Smooth muscle cell (in vitro differentiated cells): ENCODE measurements around the gene ERFE. TPM values are rescaled to one million over a fixed set of nuclear protein-coding genes. Genes with fewer than 3 reads are reported as not detected.

Experiments used
- DNase-seq: peaks from one replicate; lab custom pipeline; 2025; ENCODE audit not compliant: unreplicated experiment; lab: John Stamatoyannopoulos, UW
- H2AFZ ChIP-seq: fragments of 200-600 bp; sonication (generic); 2 replicates; pipeline ENCODE4 v1.6.0; 2016; ENCODE audit warnings: antibody characterized with exemption, low read depth, mild to moderate bottlenecking
- H3F3A ChIP-seq: fragments of 200-600 bp; sonication (generic); 2 replicates; pipeline ENCODE4 v1.6.0; 2017; ENCODE audit warnings: antibody characterized with exemption, low read depth
- H3K27ac ChIP-seq: fragments of 200-600 bp; sonication (generic); 2 replicates; pipeline ENCODE4 v1.5.1; 2016; ENCODE audit warnings: low read depth, mild to moderate bottlenecking
- H3K27me3 ChIP-seq: fragments of 200-600 bp; sonication (generic); 2 replicates; pipeline ENCODE4 v1.6.1; 2016; ENCODE audit warnings: low read depth, mild to moderate bottlenecking
- H3K36me3 ChIP-seq: fragments of 200-600 bp; sonication (generic); 2 replicates; pipeline ENCODE4 v1.5.1; 2016; ENCODE audit warnings: low read depth
- H3K4me1 ChIP-seq: fragments of 200-600 bp; sonication (generic); 2 replicates; pipeline ENCODE4 v1.5.1; 2016; ENCODE audit warnings: low read depth
- H3K4me2 ChIP-seq: fragments of 200-600 bp; sonication (generic); 2 replicates; pipeline ENCODE4 v1.6.0; 2016; ENCODE audit warnings: mild to moderate bottlenecking
- H3K4me3 ChIP-seq: fragments of 200-600 bp; sonication (generic); 2 replicates; pipeline ENCODE4 v1.5.1; 2016; ENCODE audit warnings: mild to moderate bottlenecking
- H3K79me2 ChIP-seq: fragments of 200-600 bp; sonication (generic); 2 replicates; pipeline ENCODE4 v1.6.0; 2016; ENCODE audit warnings: low read depth, mild to moderate bottlenecking
- H3K9ac ChIP-seq: fragments of 200-600 bp; sonication (generic); 2 replicates; pipeline ENCODE4 v1.6.0; 2016; ENCODE audit warnings: low read depth
- H3K9me3 ChIP-seq: fragments of 200-600 bp; sonication (generic); replicated peaks from 2 replicates; pipeline ENCODE4 v1.5.1; 2016; ENCODE audit warnings: low read depth
- H4K20me1 ChIP-seq: fragments of 200-600 bp; sonication (generic); 2 replicates; pipeline ENCODE4 v1.6.0; 2016; ENCODE audit warnings: low read depth
- CTCF ChIP-seq: fragments of 200-600 bp; sonication (generic); IDR thresholded peaks from 2 replicates; pipeline ENCODE4 v1.5.1; 2017; ENCODE audit warnings: borderline replicate concordance, mild to moderate bottlenecking, antibody characterized with exemption; ENCODE audit not compliant: insufficient read depth, poor library complexity, severe bottlenecking
- WGBS: methylation state at CpG from one replicate; pipeline ENCODE4 v1.1.7; 2016; ENCODE audit warnings: low lambda C conversion rate; 5-methylcytosine and 5-hydroxymethylcytosine counted together
- polyA plus RNA-seq: library from polyadenylated mRNA; unstranded; fragments of >200 nt; fragmentation: Nextera tagmentation; extraction: Ambion mirVana; gene quantifications from 2 replicates; pipeline ENCODE4 v1.2.1, GENCODE V29; 2016
- total RNA-seq: library from RNA; depleted of rRNA; stranded (reverse); fragments of >200 nt; gene quantifications from 2 replicates; pipeline ENCODE4 v1.2.3, GENCODE V29; 2014

ERFE gene
- total and polyA plus RNA-seq, 2 experiments from 2014 or later = 2.4 TPM; not detected in 1

- Histone ChIP-seq H3K27ac (no peak overlapping the region), H3K4me1 (no peaks in the 10 kb centered on the region), H3K79me2 (no peaks in the 10 kb centered on the region), H4K20me1 (no peaks in the 10 kb centered on the region), H2AFZ (no peak overlapping the region), H3K4me2 (no peak overlapping the region), H3K4me3 (no peak overlapping the region), H3K9me3 (no peaks in the 10 kb centered on the region), H3K27me3 (no peaks in the 10 kb centered on the region), H3F3A (no peaks in the 10 kb centered on the region), H3K9ac (no peak overlapping the region), H3K36me3 (no peaks in the 10 kb centered on the region)
- no peak for DNase-seq
- 89% methylated on average over 14 of the region's 14 CpGs for WGBS
- no peak for TF ChIP-seq CTCF
Measured at GRCh38 chr2:238136820-238137537, 21.8 kb upstream of the ERFE start.

DNA sequence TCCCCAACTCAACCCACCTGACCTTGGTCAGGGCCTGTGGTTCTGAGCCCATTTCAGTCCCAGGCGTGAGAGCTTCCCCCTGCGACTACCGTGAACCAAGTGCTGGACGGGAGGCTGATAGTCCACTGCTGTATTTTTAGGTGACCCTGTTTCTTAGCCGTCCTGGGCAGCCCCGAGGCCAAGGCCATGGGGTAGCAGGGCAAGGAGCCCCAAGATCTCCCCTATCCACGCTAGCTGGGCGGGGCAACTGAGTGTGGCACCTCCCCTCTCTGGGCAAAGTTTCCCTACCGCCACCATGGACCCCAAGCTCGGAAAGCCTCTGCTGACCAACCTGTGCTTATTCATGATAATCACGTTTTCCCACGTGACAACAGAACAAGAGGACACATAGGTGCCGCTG is 20.9 kb upstream of the ERFE start:
- H3K9me3 ChIP-seq = no peaks in the 10 kb centered on the region
- no peaks in the 10 kb centered on the region for H3K27me3 ChIP-seq
- H3K4me2 ChIP-seq = no peak overlapping the region

DNA sequence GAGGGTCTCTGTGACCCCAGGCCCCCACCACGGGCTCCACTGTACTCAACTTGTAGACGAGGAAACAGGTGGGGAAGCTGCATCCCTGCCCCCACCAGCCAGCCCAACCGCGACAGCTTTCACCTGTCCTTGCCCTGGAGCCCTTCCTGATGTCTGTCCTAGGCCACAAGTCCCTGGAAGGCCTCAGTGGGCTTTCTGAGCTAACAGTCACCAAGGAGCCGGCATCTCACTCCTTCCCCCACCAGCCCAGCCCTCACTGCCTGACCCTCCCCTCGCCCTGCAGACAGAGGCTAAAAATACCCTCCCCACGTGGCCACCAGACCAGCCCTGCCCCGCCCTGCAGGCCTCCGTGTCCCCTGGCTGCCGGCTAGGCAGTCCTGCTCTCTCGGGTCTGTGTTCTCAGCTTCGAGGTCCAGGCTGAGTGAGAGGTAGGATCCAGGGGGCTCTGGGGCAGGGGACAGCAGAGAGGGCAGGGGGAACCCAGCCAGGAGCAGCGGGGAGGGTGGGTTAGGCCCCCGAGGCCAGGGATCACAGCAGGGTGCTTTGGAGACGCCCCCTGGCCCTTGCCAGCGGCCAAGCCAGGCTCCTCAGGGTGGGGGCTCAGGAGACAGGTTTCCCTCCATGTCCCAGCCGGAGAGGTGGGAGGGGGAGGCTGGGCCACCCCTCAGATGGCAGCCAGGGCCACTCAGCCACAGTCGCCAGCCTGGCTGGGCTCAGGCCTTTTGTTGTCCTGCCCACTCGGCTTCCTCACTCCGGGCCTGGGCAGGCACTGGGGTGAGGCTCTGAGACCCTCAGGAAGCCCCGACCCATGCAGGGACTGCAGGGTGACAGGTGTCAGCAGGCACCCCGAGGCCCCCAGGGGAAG is 20.2 kb upstream of the ERFE start, which contains the start of gene KLHL30:
Gene KLHL30 (plus strand): TSS at position 338 of the 865 bp plus-strand sequence. CDS start 2,087 bp downstream, outside the sequence.
- H3K9me3 ChIP-seq = no peaks in the 10 kb centered on the region
- no peak within 1 kb of the TSS for H3K4me2 ChIP-seq
- no peak for TF ChIP-seq CTCF
- H3K36me3 ChIP-seq = no peaks in the 10 kb centered on the region
- no peaks in the 10 kb centered on the region for H4K20me1 ChIP-seq
- H3K79me2 ChIP-seq = no peaks in the 10 kb centered on the region
- no peak for DNase-seq
- WGBS = 70% methylated on average over 22 of the region's 22 CpGs
- no peak within 1 kb of the TSS for H3K9ac ChIP-seq
- peaks cover 5% of the 10 kb centered on the region for H3K4me1 ChIP-seq
- no peaks in the 10 kb centered on the region for H3F3A ChIP-seq
- no peak within 1 kb of the TSS for H3K27ac ChIP-seq
- no peak within 1 kb of the TSS for H3K4me3 ChIP-seq
- H3K27me3 ChIP-seq = no peaks in the 10 kb centered on the region
- no peak within 1 kb of the TSS for H2AFZ ChIP-seq

More for the DNA sequence above, 20.9 kb upstream of the ERFE start:
- TF ChIP-seq CTCF = no peak
- H4K20me1 ChIP-seq = no peaks in the 10 kb centered on the region
- H2AFZ ChIP-seq = no peak overlapping the region
- no peak overlapping the region for H3K4me3 ChIP-seq
- no peaks in the 10 kb centered on the region for H3F3A ChIP-seq
- H3K9ac ChIP-seq = no peak overlapping the region
- WGBS = 94% methylated on average over 13 of the region's 13 CpGs
- H3K4me1 ChIP-seq = no peaks in the 10 kb centered on the region
- no peak for DNase-seq
- no peaks in the 10 kb centered on the region for H3K36me3 ChIP-seq
- H3K27ac ChIP-seq = no peak overlapping the region
- H3K79me2 ChIP-seq = no peaks in the 10 kb centered on the region
